ENCODE data around the gene HIF1AN. TPM values are rescaled to one million over a fixed set of nuclear protein-coding genes. Genes with fewer than 3 reads are reported as not detected.

HIF1AN gene
- total RNA-seq: 67.3 and 74.5 TPM in 2 replicates
- long read RNA-seq, full-length matches to known transcripts: 125 of 203 reads
- long read RNA-seq, partial matches to known transcripts: 43 of 203 reads
- long read RNA-seq, other reads (novel, unspliced or antisense): 35 of 203 reads

GRCh38 chr10:100535715-100536353 lies at the start of gene HIF1AN:
TSS of gene HIF1AN (plus strand) at chr10:100535943. CDS start at chr10:100535959, 16 bp downstream.
- Mint-ChIP-seq H3K9me3 (ENCODE audit: low read depth) (no peaks in the 10 kb centered on the region), H3K4me1 (ENCODE audit: low read depth) (peaks cover 4% of the 10 kb centered on the region), H3K27me3 (no peaks in the 10 kb centered on the region), H3K36me3 (ENCODE audit: insufficient read depth) (peaks cover 6% of the 10 kb centered on the region), H3K27ac (no peak within 1 kb of the TSS), H3K4me3 (ENCODE audit: low read depth) (no peak within 1 kb of the TSS)
- peak; percentile 92 for TF ChIP-seq CTCF (IDR thresholded peaks at IDR 0.05; ENCODE audit: unreplicated experiment)
- DNase-seq (ENCODE audit: low spot score, unreplicated experiment): peak; percentile 68

- no peak overlapping the region for H3K27ac Mint-ChIP-seq
- peaks cover 49% of the 10 kb centered on the region for H3K27me3 Mint-ChIP-seq
- H3K4me1 Mint-ChIP-seq (ENCODE audit: low read depth): peaks cover 17% of the 10 kb centered on the region
- no peak for DNase-seq (ENCODE audit: low spot score, unreplicated experiment)
- no peaks in the 10 kb centered on the region for H3K9me3 Mint-ChIP-seq (ENCODE audit: low read depth)
- no peak overlapping the region for H3K4me3 Mint-ChIP-seq (ENCODE audit: low read depth)
- H3K36me3 Mint-ChIP-seq (ENCODE audit: insufficient read depth): peaks cover 26% of the 10 kb centered on the region
- TF ChIP-seq CTCF (IDR thresholded peaks at IDR 0.05; ENCODE audit: unreplicated experiment): no peak
These were observed 48.2 kb upstream of the HIF1AN start for GRCh38 chr10:100487529-100487928.

GRCh38 chr10:100489396-100489795 lies 46.3 kb upstream of the HIF1AN start:
- H3K9me3 Mint-ChIP-seq (ENCODE audit: low read depth): no peaks in the 10 kb centered on the region
- no peak overlapping the region for H3K4me3 Mint-ChIP-seq (ENCODE audit: low read depth)
- peaks cover 8% of the 10 kb centered on the region for H3K4me1 Mint-ChIP-seq (ENCODE audit: low read depth)
- H3K36me3 Mint-ChIP-seq (ENCODE audit: insufficient read depth): peaks cover 35% of the 10 kb centered on the region
- no peak for DNase-seq (ENCODE audit: low spot score, unreplicated experiment)
- TF ChIP-seq CTCF (IDR thresholded peaks at IDR 0.05; ENCODE audit: unreplicated experiment): no peak
- peaks cover 37% of the 10 kb centered on the region for H3K27me3 Mint-ChIP-seq
- no peak overlapping the region for H3K27ac Mint-ChIP-seq

GRCh38 chr10:100490531-100490930 lies 45.2 kb upstream of the HIF1AN start:
- H3K9me3 Mint-ChIP-seq (ENCODE audit: low read depth): no peaks in the 10 kb centered on the region
- H3K27ac Mint-ChIP-seq: no peak overlapping the region
- H3K4me1 Mint-ChIP-seq (ENCODE audit: low read depth): peaks cover 7% of the 10 kb centered on the region
- H3K36me3 Mint-ChIP-seq (ENCODE audit: insufficient read depth): peaks cover 32% of the 10 kb centered on the region
- no peak for DNase-seq (ENCODE audit: low spot score, unreplicated experiment)
- peaks cover 25% of the 10 kb centered on the region for H3K27me3 Mint-ChIP-seq
- TF ChIP-seq CTCF (IDR thresholded peaks at IDR 0.05; ENCODE audit: unreplicated experiment): no peak
- H3K4me3 Mint-ChIP-seq (ENCODE audit: low read depth): no peak overlapping the region

- Mint-ChIP-seq H3K4me3 (ENCODE audit: low read depth) (no peak overlapping the region), H3K27me3 (peaks cover 5% of the 10 kb centered on the region), H3K9me3 (ENCODE audit: low read depth) (no peaks in the 10 kb centered on the region), H3K4me1 (ENCODE audit: low read depth) (peaks cover 16% of the 10 kb centered on the region), H3K36me3 (ENCODE audit: insufficient read depth) (peaks cover 27% of the 10 kb centered on the region), H3K27ac (no peak overlapping the region)
- no peak for DNase-seq (ENCODE audit: low spot score, unreplicated experiment)
- TF ChIP-seq CTCF (IDR thresholded peaks at IDR 0.05; ENCODE audit: unreplicated experiment): no peak
These were observed 39.2 kb upstream of the HIF1AN start for GRCh38 chr10:100496567-100496966.

Measured in progenitor cell of endocrine pancreas (in vitro differentiated cells).